ENCODE results near the gene RANBP10. TPM values are rescaled to one million over a fixed set of nuclear protein-coding genes. Genes with fewer than 3 reads are reported as not detected.
A peak's percentile ranks its signal among the peaks of the same experiment; 100 is the strongest.

RANBP10 gene
- total and polyA plus RNA-seq, 4 donors: 9.8 to 15.5 (median 13.8) TPM

DNA sequence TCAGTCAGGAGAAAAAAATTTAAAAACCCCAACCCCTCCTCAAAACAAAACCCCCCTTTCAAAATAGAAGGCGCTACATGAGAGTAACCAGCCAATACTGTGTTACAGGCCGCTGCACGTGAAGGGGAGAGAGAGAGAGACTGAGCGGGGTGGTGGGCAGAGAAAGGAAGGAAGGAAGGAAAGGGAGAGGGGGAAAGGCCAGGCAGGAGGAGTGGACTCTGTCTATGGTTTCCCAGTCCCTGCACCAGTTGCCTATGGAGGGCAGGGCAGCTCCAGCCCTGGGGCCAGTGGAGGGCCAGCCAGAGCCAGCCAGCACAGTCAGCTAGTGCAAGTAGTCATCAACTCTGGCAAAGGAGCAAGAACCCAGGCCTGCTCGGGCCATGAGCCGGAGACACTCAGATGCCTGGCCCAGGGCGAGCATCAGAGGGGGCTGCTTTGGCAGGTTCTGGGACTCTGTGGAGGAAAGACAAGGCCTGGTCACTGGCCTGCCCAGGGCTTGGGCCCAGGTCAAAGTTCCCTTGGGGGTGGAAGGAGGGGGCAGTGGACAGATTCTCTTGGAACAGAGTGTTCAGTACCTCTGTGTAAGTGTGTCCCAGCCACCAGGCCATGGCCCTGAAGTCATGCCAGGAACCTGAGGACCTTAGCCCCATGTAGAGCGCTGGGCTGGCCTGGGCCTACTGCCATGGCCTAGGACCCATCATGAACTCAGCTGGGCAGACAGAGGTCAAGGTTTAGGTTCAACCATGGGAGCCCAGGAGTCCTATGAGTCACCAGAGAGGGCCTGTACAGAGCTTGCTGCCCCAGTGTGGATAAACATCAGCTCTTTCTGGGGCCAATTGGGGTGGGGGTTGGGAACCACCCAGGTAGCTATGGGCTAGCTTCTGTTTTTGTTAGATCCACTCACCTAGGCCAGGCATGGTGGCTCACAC is 80.0 kb downstream of the RANBP10 start:
- no peak for DNase-seq (ENCODE audit: low spot score)
- Histone ChIP-seq H3K27ac (ENCODE audit: low read depth in 1 of 2, low read length in 2 of 2) (peak overlapping the region; percentile 79 to 92), H3K4me1 (ENCODE audit: control insufficient read depth in 4 of 4, insufficient read depth in 4 of 4, low read length in 3 of 4) (peaks cover 13 to 34% (median 19%) of the 10 kb centered on the region in 4 donors), H3K4me3 (ENCODE audit: low read depth in 1 of 3, low read length in 3 of 3) (no peak overlapping the region), H3K9me3 (ENCODE audit: control insufficient read depth in 4 of 4, low read length in 3 of 4) (no peaks in the 10 kb centered on the region), H3K9ac (ENCODE audit: low read depth in 1 of 2, low read length in 2 of 2) (no peak overlapping the region), H3K27me3 (ENCODE audit: control insufficient read depth in 4 of 4, insufficient read depth in 4 of 4, low read length in 3 of 4) (no peaks in the 10 kb centered on the region), H3K36me3 (ENCODE audit: control insufficient read depth in 4 of 4, insufficient read depth in 3 of 4, low read depth in 1 of 4, low read length in 3 of 4) (peaks cover 9 to 41% (median 29%) of the 10 kb centered on the region in 4 donors)
- TF ChIP-seq GABPA (IDR thresholded peaks at IDR 0.05 in 1 of 2, conservative IDR thresholded peaks at IDR 0.05 in 1 of 2) (peak in 1 of 2 donors; percentile 65), RAD21 (IDR thresholded peaks at IDR 0.05) (peak; percentile 62 to 74), JUND (IDR thresholded peaks at IDR 0.05) (peak; percentile 99), SP1 (IDR thresholded peaks at IDR 0.05) (peak; percentile 100), RXRA (IDR thresholded peaks at IDR 0.05) (peak; percentile 100), FOXA1 (IDR thresholded peaks at IDR 0.05) (peak; percentile 70), HNF4G (IDR thresholded peaks at IDR 0.05) (peak; percentile 98), HNF4A (conservative IDR thresholded peaks at IDR 0.05) (peak; percentile 98), EGR1 (IDR thresholded peaks at IDR 0.05; ENCODE audit: low read depth in 2 of 2) (peak; percentile 72 to 83), FOXA2 (IDR thresholded peaks at IDR 0.05) (peak; percentile 67), TAF1 (conservative IDR thresholded peaks at IDR 0.05) (no peak), YY1 (IDR thresholded peaks at IDR 0.05) (peak; percentile 82), NR2F2 (IDR thresholded peaks at IDR 0.05) (peak; percentile 97)
- TF ChIP-seq, protein P1, sequence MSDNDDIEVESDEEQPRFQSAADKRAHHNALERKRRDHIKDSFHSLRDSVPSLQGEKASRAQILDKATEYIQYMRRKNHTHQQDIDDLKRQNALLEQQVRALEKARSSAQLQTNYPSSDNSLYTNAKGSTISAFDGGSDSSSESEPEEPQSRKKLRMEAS (IDR thresholded peaks at IDR 0.05): peak; percentile 99
- TF ChIP-seq, protein P2, sequence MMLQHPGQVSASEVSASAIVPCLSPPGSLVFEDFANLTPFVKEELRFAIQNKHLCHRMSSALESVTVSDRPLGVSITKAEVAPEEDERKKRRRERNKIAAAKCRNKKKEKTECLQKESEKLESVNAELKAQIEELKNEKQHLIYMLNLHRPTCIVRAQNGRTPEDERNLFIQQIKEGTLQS (IDR thresholded peaks at IDR 0.05): peak; percentile 98
- TF ChIP-seq, protein P3, sequence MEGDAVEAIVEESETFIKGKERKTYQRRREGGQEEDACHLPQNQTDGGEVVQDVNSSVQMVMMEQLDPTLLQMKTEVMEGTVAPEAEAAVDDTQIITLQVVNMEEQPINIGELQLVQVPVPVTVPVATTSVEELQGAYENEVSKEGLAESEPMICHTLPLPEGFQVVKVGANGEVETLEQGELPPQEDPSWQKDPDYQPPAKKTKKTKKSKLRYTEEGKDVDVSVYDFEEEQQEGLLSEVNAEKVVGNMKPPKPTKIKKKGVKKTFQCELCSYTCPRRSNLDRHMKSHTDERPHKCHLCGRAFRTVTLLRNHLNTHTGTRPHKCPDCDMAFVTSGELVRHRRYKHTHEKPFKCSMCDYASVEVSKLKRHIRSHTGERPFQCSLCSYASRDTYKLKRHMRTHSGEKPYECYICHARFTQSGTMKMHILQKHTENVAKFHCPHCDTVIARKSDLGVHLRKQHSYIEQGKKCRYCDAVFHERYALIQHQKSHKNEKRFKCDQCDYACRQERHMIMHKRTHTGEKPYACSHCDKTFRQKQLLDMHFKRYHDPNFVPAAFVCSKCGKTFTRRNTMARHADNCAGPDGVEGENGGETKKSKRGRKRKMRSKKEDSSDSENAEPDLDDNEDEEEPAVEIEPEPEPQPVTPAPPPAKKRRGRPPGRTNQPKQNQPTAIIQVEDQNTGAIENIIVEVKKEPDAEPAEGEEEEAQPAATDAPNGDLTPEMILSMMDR (IDR thresholded peaks at IDR 0.05; ENCODE audit: low read depth, low read length, missing input control): no peak
- TF ChIP-seq, protein P4, sequence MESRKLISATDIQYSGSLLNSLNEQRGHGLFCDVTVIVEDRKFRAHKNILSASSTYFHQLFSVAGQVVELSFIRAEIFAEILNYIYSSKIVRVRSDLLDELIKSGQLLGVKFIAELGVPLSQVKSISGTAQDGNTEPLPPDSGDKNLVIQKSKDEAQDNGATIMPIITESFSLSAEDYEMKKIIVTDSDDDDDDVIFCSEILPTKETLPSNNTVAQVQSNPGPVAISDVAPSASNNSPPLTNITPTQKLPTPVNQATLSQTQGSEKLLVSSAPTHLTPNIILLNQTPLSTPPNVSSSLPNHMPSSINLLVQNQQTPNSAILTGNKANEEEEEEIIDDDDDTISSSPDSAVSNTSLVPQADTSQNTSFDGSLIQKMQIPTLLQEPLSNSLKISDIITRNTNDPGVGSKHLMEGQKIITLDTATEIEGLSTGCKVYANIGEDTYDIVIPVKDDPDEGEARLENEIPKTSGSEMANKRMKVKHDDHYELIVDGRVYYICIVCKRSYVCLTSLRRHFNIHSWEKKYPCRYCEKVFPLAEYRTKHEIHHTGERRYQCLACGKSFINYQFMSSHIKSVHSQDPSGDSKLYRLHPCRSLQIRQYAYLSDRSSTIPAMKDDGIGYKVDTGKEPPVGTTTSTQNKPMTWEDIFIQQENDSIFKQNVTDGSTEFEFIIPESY (IDR thresholded peaks at IDR 0.05): peak; percentile 96
- TF ChIP-seq, protein P5, sequence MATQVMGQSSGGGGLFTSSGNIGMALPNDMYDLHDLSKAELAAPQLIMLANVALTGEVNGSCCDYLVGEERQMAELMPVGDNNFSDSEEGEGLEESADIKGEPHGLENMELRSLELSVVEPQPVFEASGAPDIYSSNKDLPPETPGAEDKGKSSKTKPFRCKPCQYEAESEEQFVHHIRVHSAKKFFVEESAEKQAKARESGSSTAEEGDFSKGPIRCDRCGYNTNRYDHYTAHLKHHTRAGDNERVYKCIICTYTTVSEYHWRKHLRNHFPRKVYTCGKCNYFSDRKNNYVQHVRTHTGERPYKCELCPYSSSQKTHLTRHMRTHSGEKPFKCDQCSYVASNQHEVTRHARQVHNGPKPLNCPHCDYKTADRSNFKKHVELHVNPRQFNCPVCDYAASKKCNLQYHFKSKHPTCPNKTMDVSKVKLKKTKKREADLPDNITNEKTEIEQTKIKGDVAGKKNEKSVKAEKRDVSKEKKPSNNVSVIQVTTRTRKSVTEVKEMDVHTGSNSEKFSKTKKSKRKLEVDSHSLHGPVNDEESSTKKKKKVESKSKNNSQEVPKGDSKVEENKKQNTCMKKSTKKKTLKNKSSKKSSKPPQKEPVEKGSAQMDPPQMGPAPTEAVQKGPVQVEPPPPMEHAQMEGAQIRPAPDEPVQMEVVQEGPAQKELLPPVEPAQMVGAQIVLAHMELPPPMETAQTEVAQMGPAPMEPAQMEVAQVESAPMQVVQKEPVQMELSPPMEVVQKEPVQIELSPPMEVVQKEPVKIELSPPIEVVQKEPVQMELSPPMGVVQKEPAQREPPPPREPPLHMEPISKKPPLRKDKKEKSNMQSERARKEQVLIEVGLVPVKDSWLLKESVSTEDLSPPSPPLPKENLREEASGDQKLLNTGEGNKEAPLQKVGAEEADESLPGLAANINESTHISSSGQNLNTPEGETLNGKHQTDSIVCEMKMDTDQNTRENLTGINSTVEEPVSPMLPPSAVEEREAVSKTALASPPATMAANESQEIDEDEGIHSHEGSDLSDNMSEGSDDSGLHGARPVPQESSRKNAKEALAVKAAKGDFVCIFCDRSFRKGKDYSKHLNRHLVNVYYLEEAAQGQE (IDR thresholded peaks at IDR 0.05): peak; percentile 84
- 51% methylated on average over 8 of the region's 8 CpGs for WGBS

Data from liver (tissue), 9 donors.